Measurements from ENCODE around the gene ARHGAP8. TPM values are rescaled to one million over a fixed set of nuclear protein-coding genes. Genes with fewer than 3 reads are reported as not detected.

ARHGAP8 gene
- total RNA-seq, 1 donor from 2014 or later: 38.1 TPM

DNA sequence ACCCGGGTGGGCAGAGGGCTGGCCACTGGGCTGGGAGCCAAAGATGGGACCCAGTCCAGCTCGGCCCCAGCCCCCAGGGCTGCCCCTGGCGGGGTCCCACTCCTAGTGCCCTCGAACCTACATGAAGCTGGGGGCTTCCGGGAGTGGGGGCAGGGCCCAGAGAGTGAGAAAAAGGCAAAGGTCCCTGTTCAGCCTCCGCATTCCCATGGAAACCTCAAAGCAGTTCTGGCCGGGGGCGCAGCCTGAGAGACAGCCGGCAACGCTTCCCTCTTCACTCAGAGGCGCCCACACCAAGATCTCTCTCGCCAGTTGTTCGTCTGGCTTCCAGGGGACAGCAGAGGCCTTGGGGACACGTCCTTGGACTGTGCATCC is 22.4 kb upstream of the ARHGAP8 start:
- TF ChIP-seq, protein P1, sequence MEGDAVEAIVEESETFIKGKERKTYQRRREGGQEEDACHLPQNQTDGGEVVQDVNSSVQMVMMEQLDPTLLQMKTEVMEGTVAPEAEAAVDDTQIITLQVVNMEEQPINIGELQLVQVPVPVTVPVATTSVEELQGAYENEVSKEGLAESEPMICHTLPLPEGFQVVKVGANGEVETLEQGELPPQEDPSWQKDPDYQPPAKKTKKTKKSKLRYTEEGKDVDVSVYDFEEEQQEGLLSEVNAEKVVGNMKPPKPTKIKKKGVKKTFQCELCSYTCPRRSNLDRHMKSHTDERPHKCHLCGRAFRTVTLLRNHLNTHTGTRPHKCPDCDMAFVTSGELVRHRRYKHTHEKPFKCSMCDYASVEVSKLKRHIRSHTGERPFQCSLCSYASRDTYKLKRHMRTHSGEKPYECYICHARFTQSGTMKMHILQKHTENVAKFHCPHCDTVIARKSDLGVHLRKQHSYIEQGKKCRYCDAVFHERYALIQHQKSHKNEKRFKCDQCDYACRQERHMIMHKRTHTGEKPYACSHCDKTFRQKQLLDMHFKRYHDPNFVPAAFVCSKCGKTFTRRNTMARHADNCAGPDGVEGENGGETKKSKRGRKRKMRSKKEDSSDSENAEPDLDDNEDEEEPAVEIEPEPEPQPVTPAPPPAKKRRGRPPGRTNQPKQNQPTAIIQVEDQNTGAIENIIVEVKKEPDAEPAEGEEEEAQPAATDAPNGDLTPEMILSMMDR (conservative IDR thresholded peaks at IDR 0.05; ENCODE audit: low read depth, low read length): no peak
- no peak overlapping the region for H3K4me3 ChIP-seq (ENCODE audit: low read depth, low read length)
- DNase-seq (ENCODE audit: low read depth): no peak

GRCh38 chr22:44730490-44731356 is 21.7 kb upstream of the ARHGAP8 start:
- H3K4me3 ChIP-seq (ENCODE audit: low read depth, low read length): no peak overlapping the region
- TF ChIP-seq, protein P1 (conservative IDR thresholded peaks at IDR 0.05; ENCODE audit: low read depth, low read length): no peak
- no peak for DNase-seq (ENCODE audit: low read depth)

DNA sequence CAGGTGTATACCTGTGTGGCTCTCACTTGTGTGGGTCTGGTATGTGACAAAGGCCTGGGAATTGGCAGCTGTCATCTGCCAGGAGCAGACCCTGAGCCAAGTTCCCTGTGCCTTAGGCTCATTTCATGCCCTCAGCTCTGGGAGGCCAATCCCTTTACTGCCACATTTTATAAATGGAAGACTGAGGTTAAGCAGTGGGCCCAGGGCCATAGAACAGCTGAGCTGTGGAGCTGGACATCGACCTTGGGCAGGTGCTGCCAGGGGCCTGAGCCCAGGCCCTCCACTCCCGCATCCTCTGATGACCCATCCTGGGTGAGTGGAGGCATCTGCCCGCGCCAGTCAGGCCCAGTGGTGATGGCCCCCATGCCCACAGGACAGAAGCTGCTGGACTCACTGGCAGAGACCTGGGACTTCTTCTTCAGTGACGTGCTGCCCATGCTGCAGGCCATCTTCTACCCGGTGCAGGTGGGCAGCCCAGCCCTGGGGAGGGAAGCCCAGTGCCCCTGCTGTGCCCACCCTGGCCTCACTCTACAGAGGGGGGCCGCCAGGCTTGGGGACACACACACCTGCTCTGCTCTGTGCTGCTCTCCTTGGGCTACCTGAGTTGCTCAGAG is 20.9 kb upstream of the ARHGAP8 start:
- TF ChIP-seq, protein P1 (conservative IDR thresholded peaks at IDR 0.05; ENCODE audit: low read depth, low read length): no peak
- H3K4me3 ChIP-seq (ENCODE audit: low read depth, low read length): no peak overlapping the region
- DNase-seq (ENCODE audit: low read depth): no peak

- no peak overlapping the region for H3K4me3 ChIP-seq (ENCODE audit: low read depth, low read length)
- TF ChIP-seq, protein P1 (conservative IDR thresholded peaks at IDR 0.05; ENCODE audit: low read depth, low read length): no peak
These were observed 20.3 kb upstream of the ARHGAP8 start for GRCh38 chr22:44732017-44732561.

DNA sequence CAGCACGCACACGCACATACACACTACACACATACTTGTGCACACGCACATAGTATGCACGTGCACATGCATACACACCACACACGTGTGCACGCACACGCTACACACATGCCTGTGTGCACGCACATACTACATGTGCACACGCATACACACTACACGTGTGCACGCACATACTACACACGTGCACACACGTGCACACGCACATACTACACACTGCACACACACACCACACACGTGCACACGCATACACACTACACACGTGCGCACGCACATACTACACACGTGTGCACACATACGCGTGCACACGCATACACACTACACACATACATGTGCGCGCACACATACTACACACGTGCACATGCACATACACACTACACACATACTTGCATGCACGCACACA is 19.7 kb upstream of the ARHGAP8 start:
- no peak overlapping the region for H3K4me3 ChIP-seq (ENCODE audit: low read depth, low read length)
- TF ChIP-seq, protein P1 (conservative IDR thresholded peaks at IDR 0.05; ENCODE audit: low read depth, low read length): no peak
- no peak for DNase-seq (ENCODE audit: low read depth)

More at GRCh38 chr22:44732017-44732561, 20.3 kb upstream of the ARHGAP8 start:
- no peak for DNase-seq (ENCODE audit: low read depth)

DNA sequence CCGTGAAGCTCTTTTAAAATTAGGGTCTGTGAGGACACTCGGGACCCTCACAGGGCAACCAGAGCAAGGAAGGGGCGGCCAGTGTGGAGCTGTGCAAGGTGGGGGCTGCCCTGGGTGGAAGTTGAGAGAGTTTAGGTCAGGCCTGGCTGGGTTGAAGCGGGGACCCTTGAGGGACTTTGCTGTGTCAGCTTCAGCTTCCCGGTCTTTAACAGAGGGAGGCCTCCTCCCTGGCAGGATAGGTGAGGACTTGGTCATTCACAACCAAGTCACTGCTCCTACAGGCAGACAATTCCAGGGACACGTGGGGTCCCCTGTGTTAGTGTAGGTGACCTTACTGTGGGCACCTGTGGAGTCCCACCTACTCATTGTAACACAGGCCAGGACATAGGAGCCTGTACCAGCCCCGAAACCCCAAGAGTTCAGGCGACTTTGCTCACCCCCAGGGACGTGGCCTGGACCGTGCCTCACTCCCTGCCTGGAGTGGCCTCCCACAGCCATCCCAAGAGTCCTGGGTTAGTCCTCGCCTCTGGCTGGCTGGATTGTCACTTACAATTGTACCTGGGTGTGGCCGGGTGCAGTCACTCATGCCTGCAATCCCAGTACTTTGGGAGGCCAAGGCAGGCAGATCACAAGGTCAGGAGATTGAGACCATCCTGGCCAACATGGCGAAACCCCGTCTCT is 18.8 kb upstream of the ARHGAP8 start:
- H3K4me3 ChIP-seq (ENCODE audit: low read depth, low read length): no peak overlapping the region
- TF ChIP-seq, protein P1 (conservative IDR thresholded peaks at IDR 0.05; ENCODE audit: low read depth, low read length): no peak
- DNase-seq (ENCODE audit: low read depth): no peak

Measured in epithelial cell of proximal tubule (primary cell).